Natural killer cell (primary cell): Measurements from ENCODE around the gene MAST3. TPM values are rescaled to one million over a fixed set of nuclear protein-coding genes. Genes with fewer than 3 reads are reported as not detected.

Source experiments
- ATAC-seq, 3 donors: fragments of 150-1000 bp in 2 of 3; fragments of 200-7000 bp in 1 of 3; cut with Tn5 transposase; 1 replicate in 1 of 3; 2 replicates in 2 of 3; pipeline ENCODE4 v1.10.0; 2021; ENCODE audit warnings: mild to moderate bottlenecking in 2 of 3, moderate library complexity in 2 of 3
- DNase-seq, 2 donors: peaks; one replicate each; pipeline versions ENCODE4 v3.0.0 to v3.0.0-alpha.2; 2013 to 2021; ENCODE audit warnings: mixed read lengths in 1 of 2
- H3K27ac ChIP-seq: one replicate; pipeline ENCODE4 v1.5.1; 2013; ENCODE audit warnings: mild to moderate bottlenecking, low read length
- H3K27me3 ChIP-seq: one replicate; pipeline ENCODE4 v1.6.1; 2013; ENCODE audit warnings: low read length; ENCODE audit not compliant: control insufficient read depth, insufficient read depth
- H3K36me3 ChIP-seq: one replicate; pipeline ENCODE4 v1.6.1; 2013; ENCODE audit warnings: low read length; ENCODE audit not compliant: control insufficient read depth, insufficient read depth
- H3K4me1 ChIP-seq: one replicate; pipeline ENCODE4 v1.6.1; 2013; ENCODE audit warnings: low read length; ENCODE audit not compliant: control insufficient read depth, insufficient read depth
- H3K4me3 ChIP-seq: one replicate; pipeline ENCODE4 v1.5.1; 2013; ENCODE audit warnings: low read length
- H3K9me3 ChIP-seq: one replicate; pipeline ENCODE4 v1.6.1; 2013; ENCODE audit warnings: low read length; ENCODE audit not compliant: control insufficient read depth, insufficient read depth
- H3K27ac Mint-ChIP-seq, 2 donors: one replicate each; pipeline ENCODE4 v1.8.0; 2022; ENCODE audit warnings: mild to moderate bottlenecking in 2 of 2, mixed read lengths in 2 of 2, moderate library complexity in 1 of 2
- H3K27me3 Mint-ChIP-seq, 2 donors: one replicate each; pipeline ENCODE4 v1.8.0; 2022; ENCODE audit warnings: low read depth in 2 of 2, mixed read lengths in 2 of 2
- H3K36me3 Mint-ChIP-seq: one replicate; pipeline ENCODE4 v1.8.0; 2022; ENCODE audit warnings: mixed read lengths
- H3K4me1 Mint-ChIP-seq, 2 donors: one replicate each; pipeline ENCODE4 v1.8.0; 2022; ENCODE audit warnings: mixed read lengths in 2 of 2
- H3K4me3 Mint-ChIP-seq: one replicate; pipeline ENCODE4 v1.8.0; 2022; ENCODE audit warnings: mild to moderate bottlenecking, moderate library complexity, mixed read lengths
- H3K9me3 Mint-ChIP-seq, 2 donors: one replicate each; pipeline ENCODE4 v1.8.0; 2022; ENCODE audit warnings: mixed read lengths in 2 of 2
- WGBS: methylation state at CpG from one replicate; pipeline ENCODE4 v1.1.7; 2013; ENCODE audit warnings: missing lambda C conversion rate; ENCODE audit not compliant: insufficient coverage; 5-methylcytosine and 5-hydroxymethylcytosine counted together
- intact Hi-C: fragments of 100-400 bp; cut with micrococcal nuclease; formaldehyde crosslinking; loops from one replicate; pipeline ENCODE4 v1.14.2; 2022
- total RNA-seq, 4 donors: library from RNA; stranded (reverse); fragments of 120-200 nt in 1 of 4; gene quantifications; one replicate each; pipeline versions ENCODE4 v1.2.3 to v1.2.4, GENCODE V29; 2013 to 2022
- TF ChIP-seq, protein P1 (sequence below): fragments of 200-600 bp; IDR thresholded peaks from one replicate; pipeline ENCODE4 v1.8.0; 2022; ENCODE audit warnings: antibody characterized with exemption

MAST3 gene
- total RNA-seq, result 100 to 1,000 TPM in 2 of 3 donors, 10 to 100 TPM in 1; 84.5 to 101 (median 101) TPM
- total RNA-seq (2013), result 23.8 TPM

DNA sequence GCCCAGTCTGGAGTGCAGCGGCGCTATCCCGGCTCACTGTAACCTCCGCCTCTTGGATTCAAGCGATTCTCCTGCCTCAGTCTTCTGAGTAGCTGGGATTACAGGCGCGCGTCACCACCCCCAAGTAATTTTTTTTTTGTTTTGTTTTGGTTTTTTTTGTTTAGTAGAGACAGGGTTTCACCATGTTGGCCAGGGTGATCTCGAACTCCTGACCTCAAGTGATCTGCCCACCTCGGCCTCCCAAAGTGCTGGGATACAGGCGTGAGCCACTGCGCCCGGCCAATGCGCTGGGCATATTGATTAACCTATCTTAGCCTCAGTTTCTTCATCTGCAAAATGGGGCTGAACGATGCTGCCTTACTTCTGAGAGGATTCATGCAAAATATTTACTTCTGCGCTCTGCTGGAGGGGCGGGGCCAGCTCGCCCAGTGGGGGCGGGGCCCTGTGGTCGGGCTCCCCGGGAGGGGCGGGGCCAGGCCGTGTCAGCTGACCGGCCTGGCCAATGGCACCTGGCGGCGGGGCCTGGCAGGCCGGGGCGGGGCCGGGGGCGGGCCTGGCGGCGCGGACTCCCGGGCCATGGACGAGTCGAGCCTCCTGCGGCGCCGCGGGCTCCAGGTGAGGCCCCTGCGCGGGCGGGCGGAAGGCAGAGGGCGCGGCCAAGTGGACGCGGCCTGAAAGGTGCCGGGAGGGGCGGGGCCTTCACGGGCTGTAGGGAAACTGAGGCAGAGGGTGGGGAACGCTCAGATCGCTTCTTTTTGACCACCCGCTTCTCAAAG is at the start of gene MAST3:
TSS of gene MAST3 (plus strand) at position 562 of the 776 bp plus-strand sequence. CDS start at position 577, 15 bp downstream.
- intact Hi-C loops, result no loop called here
- H3K27me3 ChIP-seq, result no peaks in the 10 kb centered on the region
- H3K4me1 ChIP-seq, result peaks cover 31% of the 10 kb centered on the region
- H3K4me3 Mint-ChIP-seq, result peak within 1 kb of the TSS; percentile 85
- TF ChIP-seq, protein P1, sequence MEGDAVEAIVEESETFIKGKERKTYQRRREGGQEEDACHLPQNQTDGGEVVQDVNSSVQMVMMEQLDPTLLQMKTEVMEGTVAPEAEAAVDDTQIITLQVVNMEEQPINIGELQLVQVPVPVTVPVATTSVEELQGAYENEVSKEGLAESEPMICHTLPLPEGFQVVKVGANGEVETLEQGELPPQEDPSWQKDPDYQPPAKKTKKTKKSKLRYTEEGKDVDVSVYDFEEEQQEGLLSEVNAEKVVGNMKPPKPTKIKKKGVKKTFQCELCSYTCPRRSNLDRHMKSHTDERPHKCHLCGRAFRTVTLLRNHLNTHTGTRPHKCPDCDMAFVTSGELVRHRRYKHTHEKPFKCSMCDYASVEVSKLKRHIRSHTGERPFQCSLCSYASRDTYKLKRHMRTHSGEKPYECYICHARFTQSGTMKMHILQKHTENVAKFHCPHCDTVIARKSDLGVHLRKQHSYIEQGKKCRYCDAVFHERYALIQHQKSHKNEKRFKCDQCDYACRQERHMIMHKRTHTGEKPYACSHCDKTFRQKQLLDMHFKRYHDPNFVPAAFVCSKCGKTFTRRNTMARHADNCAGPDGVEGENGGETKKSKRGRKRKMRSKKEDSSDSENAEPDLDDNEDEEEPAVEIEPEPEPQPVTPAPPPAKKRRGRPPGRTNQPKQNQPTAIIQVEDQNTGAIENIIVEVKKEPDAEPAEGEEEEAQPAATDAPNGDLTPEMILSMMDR, result no peak
- H3K36me3 Mint-ChIP-seq, result no peaks in the 10 kb centered on the region
- peak; percentile 92 to 95 for DNase-seq
- peak within 1 kb of the TSS; percentile 37 for H3K4me3 ChIP-seq
- H3K4me1 Mint-ChIP-seq, result peaks cover 18 to 24% of the 10 kb centered on the region in 2 donors
- no peaks in the 10 kb centered on the region for H3K9me3 Mint-ChIP-seq
- no peaks in the 10 kb centered on the region for H3K27me3 Mint-ChIP-seq
- peak within 1 kb of the TSS; percentile 65 for H3K27ac ChIP-seq
- WGBS, result 22% methylated on average over 54 of the region's 54 CpGs
- H3K36me3 ChIP-seq, result no peaks in the 10 kb centered on the region
- H3K27ac Mint-ChIP-seq, result peak within 1 kb of the TSS; percentile 16 to 87
- no peaks in the 10 kb centered on the region for H3K9me3 ChIP-seq
- peak; percentile 97 to 100 (median 98) for ATAC-seq

DNA sequence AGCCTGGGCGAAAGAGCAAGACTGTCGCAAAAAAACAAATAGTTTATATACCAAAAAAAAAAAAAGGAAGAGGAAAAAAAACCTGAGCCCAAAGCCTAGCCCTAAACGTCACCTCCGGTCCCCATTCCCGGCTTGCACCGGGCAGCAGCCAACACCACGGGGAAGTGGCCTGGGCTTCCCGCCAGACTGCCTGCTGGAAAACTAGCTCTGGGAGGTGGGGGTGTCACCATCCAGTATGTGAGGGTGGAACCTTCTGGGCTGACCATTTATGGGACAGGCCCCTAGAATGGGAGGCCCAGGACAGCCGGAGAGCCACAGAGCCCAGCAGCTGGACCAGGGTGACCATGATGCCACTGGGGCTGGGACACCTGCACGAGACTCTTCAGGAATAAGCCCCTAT is 48.2 kb upstream of the MAST3 start:
- H3K27ac ChIP-seq, result no peak overlapping the region
- TF ChIP-seq, protein P1, result no peak
- Mint-ChIP-seq H3K4me3 (no peak overlapping the region), H3K27me3 (peaks cover 0 to 18% of the 10 kb centered on the region in 2 donors), H3K27ac (no peak overlapping the region), H3K36me3 (no peaks in the 10 kb centered on the region), H3K4me1 (peaks cover 8 to 31% of the 10 kb centered on the region in 2 donors), H3K9me3 (no peaks in the 10 kb centered on the region)
- no peak for ATAC-seq
- H3K27me3 ChIP-seq, result no peaks in the 10 kb centered on the region
- no peak for DNase-seq
- peaks cover 23% of the 10 kb centered on the region for H3K4me1 ChIP-seq
- H3K4me3 ChIP-seq, result no peak overlapping the region
- 81% methylated on average over 10 of the region's 10 CpGs for WGBS
- no peaks in the 10 kb centered on the region for H3K36me3 ChIP-seq
- no peaks in the 10 kb centered on the region for H3K9me3 ChIP-seq
- intact Hi-C loops, result no loop called here

DNA sequence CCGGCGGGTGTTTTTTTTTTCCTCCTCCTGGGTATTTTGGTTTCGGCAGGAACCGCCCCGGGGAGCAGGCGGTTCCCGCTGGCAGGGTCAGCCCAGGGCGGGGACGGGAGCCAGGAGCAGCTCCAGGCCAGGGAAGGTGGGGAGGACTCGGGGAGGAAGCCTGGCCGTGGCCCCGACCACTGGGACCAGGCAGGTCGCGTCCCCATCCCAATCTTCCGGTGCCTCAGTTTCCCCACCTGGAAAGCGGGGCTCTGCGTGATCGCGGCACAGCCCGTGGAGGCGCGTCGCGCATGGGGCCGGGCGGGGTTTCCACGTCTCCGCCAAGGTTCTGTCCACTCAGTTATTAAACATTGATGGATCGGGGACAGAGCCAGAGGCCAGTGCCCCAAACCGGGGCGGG is 45.7 kb upstream of the MAST3 start:
- Histone ChIP-seq H3K36me3 (no peaks in the 10 kb centered on the region), H3K4me1 (no peaks in the 10 kb centered on the region), H3K9me3 (no peaks in the 10 kb centered on the region), H3K27me3 (no peaks in the 10 kb centered on the region), H3K4me3 (no peak overlapping the region), H3K27ac (no peak overlapping the region)
- intact Hi-C loops, result no loop called here
- Mint-ChIP-seq H3K36me3 (no peaks in the 10 kb centered on the region), H3K27ac (no peak overlapping the region), H3K4me1 (peaks cover 0 to 11% of the 10 kb centered on the region in 2 donors), H3K4me3 (no peak overlapping the region), H3K9me3 (no peaks in the 10 kb centered on the region), H3K27me3 (peaks cover 0 to 10% of the 10 kb centered on the region in 2 donors)
- no peak for DNase-seq
- WGBS, result 71% methylated on average over 28 of the region's 31 CpGs
- TF ChIP-seq, protein P1, result no peak
- no peak for ATAC-seq
